IMR-90 (cell line): Measurements from ENCODE around the gene EMC1. TPM values are rescaled to one million over a fixed set of nuclear protein-coding genes. Genes with fewer than 3 reads are reported as not detected.

ENCODE experiments used
- ATAC-seq: fragments of 200-7000 bp; cut with Tn5 transposase; 2 replicates; pipeline ENCODE4 v1.9.1; 2020; ENCODE audit warnings: low read depth, mild to moderate bottlenecking, moderate library complexity
- BruUV-seq: library from RNA; stranded (reverse); fragments of 400-500 nt; replicated peaks from 2 replicates; lab custom pipeline; 2021; lab: Mats Ljungman, UMichigan
- CTCF ChIA-PET: fragments of 300-600 bp; formaldehyde crosslinking; extraction: SDS; loops from one replicate; lab custom pipeline; 2021; ENCODE audit warnings: antibody characterized with exemption; lab: Yijun Ruan, JAX
- POLR2A ChIA-PET: fragments of 300-600 bp; sonication (Branson Sonifier 250); formaldehyde crosslinking; loops from one replicate; lab custom pipeline; 2022; ENCODE audit warnings: antibody characterized with exemption; ENCODE audit not compliant: unreplicated experiment; lab: Charles Lee
- DNase-seq: peaks from one replicate; pipeline ENCODE4 v3.0.0; 2013
- H2AFZ ChIP-seq: replicated peaks from 2 replicates; pipeline ENCODE3; 2013; ENCODE audit warnings: low read length, mild to moderate bottlenecking; ENCODE audit not compliant: poor library complexity
- H2AK5ac ChIP-seq: 2 replicates; pipeline ENCODE4 v1.6.1; 2013; ENCODE audit warnings: low read depth, low read length, inconsistent platforms
- H2AK9ac ChIP-seq: replicated peaks from 2 replicates; pipeline ENCODE3; 2013; ENCODE audit warnings: mild to moderate bottlenecking, low read depth, low read length, moderate library complexity; ENCODE audit not compliant: poor library complexity
- H2BK120ac ChIP-seq: 2 replicates; pipeline ENCODE4 v1.6.1; 2013; ENCODE audit warnings: low read depth, low read length, inconsistent platforms
- H2BK15ac ChIP-seq: 3 replicates; pipeline ENCODE4 v1.6.1; 2013; ENCODE audit warnings: low read depth, low read length, inconsistent platforms
- H2BK20ac ChIP-seq: 2 replicates; pipeline ENCODE4 v1.6.1; 2013; ENCODE audit warnings: low read depth, mild to moderate bottlenecking, inconsistent platforms, low read length, moderate library complexity
- H2BK5ac ChIP-seq: 2 replicates; pipeline ENCODE4 v1.6.1; 2013; ENCODE audit warnings: mild to moderate bottlenecking, low read depth, low read length, inconsistent platforms; ENCODE audit not compliant: poor library complexity, severe bottlenecking
- H3K14ac ChIP-seq: replicated peaks from 2 replicates; pipeline ENCODE4 v1.6.1; 2013; ENCODE audit warnings: low read depth, low read length, inconsistent platforms
- H3K18ac ChIP-seq: 2 replicates; pipeline ENCODE4 v1.6.1; 2013; ENCODE audit warnings: low read depth, low read length, control low read depth
- H3K23ac ChIP-seq: 2 replicates; pipeline ENCODE4 v1.6.1; 2013; ENCODE audit warnings: low read depth, low read length, inconsistent platforms
- H3K27ac ChIP-seq: 2 replicates; pipeline ENCODE4 v1.5.1; 2013; ENCODE audit warnings: mild to moderate bottlenecking, control low read depth, low read length; ENCODE audit not compliant: insufficient read depth
- H3K27me3 ChIP-seq: 2 replicates; pipeline ENCODE4 v1.6.1; 2013; ENCODE audit warnings: low read length; ENCODE audit not compliant: control insufficient read depth, insufficient read depth
- H3K36me3 ChIP-seq: 2 replicates; pipeline ENCODE4 v1.6.1; 2013; ENCODE audit warnings: low read length, mixed read lengths; ENCODE audit not compliant: control insufficient read depth, insufficient read depth
- H3K4ac ChIP-seq: 2 replicates; pipeline ENCODE4 v1.6.1; 2013; ENCODE audit warnings: low read depth, low read length, inconsistent platforms
- H3K4me1 ChIP-seq: 2 replicates; pipeline ENCODE4 v1.6.1; 2013; ENCODE audit warnings: low read length, mixed read lengths; ENCODE audit not compliant: control insufficient read depth, insufficient read depth
- H3K4me2 ChIP-seq: 2 replicates; pipeline ENCODE4 v1.6.1; 2013; ENCODE audit warnings: low read depth, mild to moderate bottlenecking, control low read depth, low read length, moderate library complexity
- H3K4me3 ChIP-seq: 2 replicates; pipeline ENCODE4 v1.5.1; 2013; ENCODE audit warnings: low read depth, mild to moderate bottlenecking, control low read depth, low read length, moderate library complexity; ENCODE audit not compliant: insufficient read depth
- H3K56ac ChIP-seq: 2 replicates; pipeline ENCODE4 v1.6.1; 2013; ENCODE audit warnings: low read length, inconsistent platforms; ENCODE audit not compliant: insufficient read depth; ENCODE audit errors: extremely low read depth
- H3K79me1 ChIP-seq, 2 experiments: 2 replicates each; pipeline ENCODE4 v1.6.1; 2013; ENCODE audit warnings: low read length in 2 of 2, inconsistent platforms in 1 of 2, low read depth in 1 of 2
- H3K9ac ChIP-seq: 2 replicates; pipeline ENCODE4 v1.6.1; 2013; ENCODE audit warnings: low read depth, low read length, control low read depth
- H3K9me1 ChIP-seq: 2 replicates; pipeline ENCODE4 v1.6.1; 2013; ENCODE audit warnings: low read length, inconsistent platforms; ENCODE audit not compliant: insufficient read depth
- H3K9me3 ChIP-seq: 2 replicates; pipeline ENCODE4 v1.6.1; 2013; ENCODE audit warnings: low read length; ENCODE audit not compliant: control insufficient read depth, insufficient read depth
- H4K20me1 ChIP-seq: 2 replicates; pipeline ENCODE4 v1.6.1; 2013; ENCODE audit warnings: low read length, inconsistent platforms; ENCODE audit not compliant: insufficient read depth
- H4K5ac ChIP-seq: 2 replicates; pipeline ENCODE4 v1.6.1; 2013; ENCODE audit warnings: mild to moderate bottlenecking, low read depth, low read length, control low read depth
- H4K8ac ChIP-seq, 2 experiments: 2 replicates each; pipeline ENCODE4 v1.6.1; 2013; ENCODE audit warnings: low read depth in 2 of 2, low read length in 2 of 2, control low read depth in 1 of 2, inconsistent platforms in 1 of 2
- H4K91ac ChIP-seq: 2 replicates; pipeline ENCODE4 v1.6.1; 2013; ENCODE audit warnings: low read depth, low read length, inconsistent platforms; ENCODE audit not compliant: insufficient read depth
- BHLHE40 ChIP-seq: fragments of 150-350 bp; IDR thresholded peaks from 2 replicates; pipeline ENCODE4 v1.6.1; 2016; ENCODE audit warnings: mild to moderate bottlenecking, low read depth, low read length
- ELK1 ChIP-seq: fragments of 150-350 bp; IDR thresholded peaks from 2 replicates; pipeline ENCODE4 v1.6.1; 2016; ENCODE audit warnings: low read depth, mild to moderate bottlenecking, low read length, moderate library complexity, borderline replicate concordance
- MAFK ChIP-seq: IDR thresholded peaks from 2 replicates; pipeline ENCODE4 v1.6.1; 2012; ENCODE audit warnings: low read depth, low read length, improper control_type of control experiment
- MAZ ChIP-seq: IDR thresholded peaks from 2 replicates; pipeline ENCODE4 v1.6.1; 2012; ENCODE audit warnings: low read depth, mild to moderate bottlenecking, low read length, improper control_type of control experiment, moderate library complexity, borderline replicate concordance
- NFE2L2 ChIP-seq: fragments of 150-350 bp; IDR thresholded peaks from 2 replicates; pipeline ENCODE4 v1.6.1; 2016; ENCODE audit warnings: low read depth, mild to moderate bottlenecking, low read length
- POLR2A ChIP-seq: IDR thresholded peaks from 2 replicates; pipeline ENCODE4 v1.6.1; 2012; ENCODE audit warnings: mild to moderate bottlenecking, low read depth, low read length
- RAD21 ChIP-seq: IDR thresholded peaks from 2 replicates; pipeline ENCODE4 v1.6.1; 2012; ENCODE audit warnings: low read length, improper control_type of control experiment
- RFX5 ChIP-seq: IDR thresholded peaks from 2 replicates; pipeline ENCODE4 v1.8.0; 2012; ENCODE audit warnings: low read depth, mild to moderate bottlenecking, low read length, moderate library complexity
- USF2 ChIP-seq: fragments of 150-350 bp; IDR thresholded peaks from 2 replicates; pipeline ENCODE4 v1.6.1; 2017; ENCODE audit warnings: mild to moderate bottlenecking, antibody characterized with exemption, low read length, low read depth
- WGBS, 2 experiments: methylation state at CpG; one replicate each; pipeline versions ENCODE4 v1.1.5 to v1.1.7; 2013; ENCODE audit warnings: missing lambda C conversion rate in 2 of 2; ENCODE audit not compliant: insufficient read length in 1 of 2; ENCODE audit errors: extremely low coverage in 2 of 2; 5-methylcytosine and 5-hydroxymethylcytosine counted together
- dilution Hi-C: fragments of 300-500 bp; cut with HindIII; formaldehyde crosslinking; loops from one replicate; pipeline ENCODE4 v1.14.3; 2018; ENCODE audit warnings: low sequenced_read_pairs; ENCODE audit not compliant: unreplicated experiment
- in situ Hi-C: fragments of 300-500 bp; cut with MboI; formaldehyde crosslinking; loops from 3 replicates; pipeline ENCODE4 v1.14.3; 2019; ENCODE audit warnings: low sequenced_read_pairs, inconsistent platforms, mixed read lengths
- intact Hi-C: fragments of 100-400 bp; cut with micrococcal nuclease; formaldehyde crosslinking; loops from 2 replicates; pipeline ENCODE4 v1.10.0; 2022
- polyA plus RNA-seq, 3 experiments: library from polyadenylated mRNA; depleted of rRNA; stranded (reverse); fragments of >200 nt; gene quantifications; 2 replicates each; pipeline ENCODE4 v1.2.3, GENCODE V29; 2012; ENCODE audit warnings: low replicate concordance in 1 of 3
- total RNA-seq: library from RNA; depleted of rRNA; stranded (reverse); fragments of >200 nt; gene quantifications from 2 replicates; pipeline ENCODE4 v1.2.3, GENCODE V29; 2012

EMC1 gene
- total and polyA plus RNA-seq, 2 of the 4 experiments (the other 2 are of a cell fraction), result 65.4 to 114 TPM

- Histone ChIP-seq H4K20me1 (peaks cover 97% of the 10 kb centered on the region), H2BK20ac (no peak overlapping the region), H2BK120ac (no peak overlapping the region), H4K5ac (no peak overlapping the region), H3K4me2 (no peak overlapping the region), H3K36me3 (peaks cover 29% of the 10 kb centered on the region), H2AK5ac (no peak overlapping the region), H3K9ac (no peak overlapping the region), H4K91ac (no peak overlapping the region), H3K18ac (no peak overlapping the region), H3K56ac (no peak overlapping the region), H4K8ac (no peak overlapping the region), H3K27me3 (no peaks in the 10 kb centered on the region), H2BK15ac (no peak overlapping the region), H3K4me3 (no peak overlapping the region), H2AK9ac (no peak overlapping the region), H2AFZ (no peak overlapping the region), H3K9me1 (peaks cover 19% of the 10 kb centered on the region), H2BK5ac (no peak overlapping the region), H3K4me1 (peaks cover 14% of the 10 kb centered on the region), H3K4ac (no peak overlapping the region), H3K14ac (no peak overlapping the region), H3K27ac (no peak overlapping the region), H3K9me3 (no peaks in the 10 kb centered on the region), H3K79me1 (peaks cover 17 to 75% of the 10 kb centered on the region in 2 experiments), H3K23ac (no peak overlapping the region)
- BruUV-seq, result no TSS peak
- TF ChIP-seq BHLHE40, result no peak
- no peak for TF ChIP-seq USF2
- TF ChIP-seq MAZ, result no peak
- no peak for TF ChIP-seq POLR2A
- TF ChIP-seq RFX5, result no peak
- TF ChIP-seq ELK1, result no peak
- TF ChIP-seq MAFK, result no peak
- no peak for TF ChIP-seq NFE2L2
- no peak for TF ChIP-seq RAD21
- in situ Hi-C loops (no loop called here), dilution Hi-C loops (no loop called here), intact Hi-C loops (no loop called here)
- DNase-seq (no peak), ATAC-seq (no peak)
- POLR2A ChIA-PET, result no interaction called here
- no CpG with 5 or more reads among the region's 3 CpGs for WGBS, 2 experiments
- CTCF ChIA-PET, result interaction anchor here (0.6 kb wide), 1 partner anchor 8 kb away, joined by 3 read pairs; no protein-coding TSS in a partner anchor
These were observed 48.9 kb downstream of the EMC1 start for GRCh38 chr1:19202396-19202795.
